DOHH2 (cell line): ENCODE measurements around the gene FOXB2.

Experiments
- H3F3A ChIP-seq: fragments of 200-600 bp; sonication (generic), shearing (Covaris generic); 2 replicates; pipeline ENCODE4 v1.6.0; 2016; ENCODE audit warnings: antibody characterized with exemption, mild to moderate bottlenecking; ENCODE audit not compliant: control insufficient read depth, insufficient read depth
- H3K27ac ChIP-seq: fragments of 200-600 bp; sonication (generic); 2 replicates; pipeline ENCODE4 v1.5.1; 2014; ENCODE audit warnings: low read depth, mild to moderate bottlenecking, low read length, moderate library complexity
- H3K27me3 ChIP-seq: fragments of 200-600 bp; sonication (generic); 2 replicates; pipeline ENCODE4 v1.6.1; 2014; ENCODE audit warnings: mild to moderate bottlenecking, low read length, mixed read lengths; ENCODE audit not compliant: control insufficient read depth
- H3K36me3 ChIP-seq: fragments of 200-600 bp; sonication (generic); 2 replicates; pipeline ENCODE4 v1.6.1; 2014; ENCODE audit warnings: mild to moderate bottlenecking, low read length, moderate library complexity, mixed read lengths; ENCODE audit not compliant: control insufficient read depth
- H3K4me1 ChIP-seq: fragments of 200-600 bp; sonication (generic); 2 replicates; pipeline ENCODE4 v1.6.1; 2014; ENCODE audit warnings: mild to moderate bottlenecking, low read length, mixed read lengths; ENCODE audit not compliant: control insufficient read depth
- H3K4me2 ChIP-seq: fragments of 200-600 bp; sonication (generic); 2 replicates; pipeline ENCODE4 v1.6.0; 2014; ENCODE audit warnings: mild to moderate bottlenecking, low read length, moderate library complexity
- H3K4me3 ChIP-seq: fragments of 200-600 bp; sonication (generic); 2 replicates; pipeline ENCODE4 v1.5.1; 2014; ENCODE audit warnings: mild to moderate bottlenecking, low read length, mixed read lengths
- H3K79me2 ChIP-seq: fragments of 200-600 bp; sonication (generic); 2 replicates; pipeline ENCODE4 v1.6.1; 2014; ENCODE audit warnings: mild to moderate bottlenecking, low read length, mixed read lengths; ENCODE audit not compliant: control insufficient read depth
- H3K9me2 ChIP-seq: fragments of 200-600 bp; sonication (generic); replicated peaks from 2 replicates; pipeline ENCODE4 v1.6.1; 2014; ENCODE audit warnings: mild to moderate bottlenecking, low read length, mixed read lengths; ENCODE audit not compliant: control insufficient read depth
- H3K9me3 ChIP-seq: fragments of 200-600 bp; sonication (generic); 2 replicates; pipeline ENCODE4 v1.6.1; 2014; ENCODE audit warnings: antibody characterized with exemption, low read length, mixed read lengths; ENCODE audit not compliant: control insufficient read depth, insufficient read depth
- H4K20me1 ChIP-seq: fragments of 200-600 bp; sonication (generic); 2 replicates; pipeline ENCODE4 v1.6.0; 2014; ENCODE audit warnings: low read depth, mild to moderate bottlenecking, antibody characterized with exemption, low read length, moderate library complexity; ENCODE audit not compliant: control insufficient read depth, insufficient read depth
- EZH2phosphoT487 ChIP-seq: fragments of 200-600 bp; sonication (generic); IDR thresholded peaks from 2 replicates; pipeline ENCODE4 v1.6.1; 2017; ENCODE audit warnings: borderline replicate concordance, mild to moderate bottlenecking, antibody characterized with exemption, low read length, moderate library complexity, mixed read lengths
- TF ChIP-seq, protein P1 (sequence below): fragments of 200-600 bp; sonication (generic); IDR thresholded peaks from one replicate; pipeline ENCODE4 v1.5.1; 2014; ENCODE audit warnings: antibody characterized with exemption, mild to moderate bottlenecking, low read depth, low read length; ENCODE audit not compliant: poor library complexity, severe bottlenecking

FOXB2 gene

DNA sequence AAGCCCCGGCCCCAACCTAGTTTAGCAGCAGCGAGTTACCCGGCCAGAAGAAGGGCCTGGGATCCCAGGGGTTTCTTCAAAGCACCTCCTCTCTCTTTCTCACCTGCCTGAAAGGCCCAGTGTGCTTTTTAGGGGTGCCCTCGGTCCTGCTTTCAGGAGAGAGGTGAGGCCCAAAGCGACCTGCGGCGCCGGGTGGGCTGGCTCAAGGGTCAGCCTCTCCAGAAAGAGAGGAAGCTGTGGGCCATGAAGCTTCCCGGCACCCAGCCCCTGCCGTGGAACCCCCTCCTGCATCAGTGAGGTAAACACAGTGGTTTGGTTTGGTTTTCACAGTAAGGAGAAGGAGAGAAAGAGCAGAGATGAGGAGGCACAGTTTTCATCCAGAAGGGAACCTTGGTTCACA, 4.3 kb downstream of the FOXB2 start:
- Histone ChIP-seq H3K4me3 (no peak overlapping the region), H3K27me3 (no peaks in the 10 kb centered on the region), H3F3A (no peaks in the 10 kb centered on the region), H3K4me2 (no peak overlapping the region), H3K9me2 (no peaks in the 10 kb centered on the region), H3K79me2 (no peaks in the 10 kb centered on the region), H3K27ac (no peak overlapping the region), H3K9me3 (peaks cover 4% of the 10 kb centered on the region; the same call in 1 of the 2 replicates), H3K36me3 (no peaks in the 10 kb centered on the region), H3K4me1 (no peaks in the 10 kb centered on the region), H4K20me1 (no peaks in the 10 kb centered on the region)
- TF ChIP-seq, protein P1, sequence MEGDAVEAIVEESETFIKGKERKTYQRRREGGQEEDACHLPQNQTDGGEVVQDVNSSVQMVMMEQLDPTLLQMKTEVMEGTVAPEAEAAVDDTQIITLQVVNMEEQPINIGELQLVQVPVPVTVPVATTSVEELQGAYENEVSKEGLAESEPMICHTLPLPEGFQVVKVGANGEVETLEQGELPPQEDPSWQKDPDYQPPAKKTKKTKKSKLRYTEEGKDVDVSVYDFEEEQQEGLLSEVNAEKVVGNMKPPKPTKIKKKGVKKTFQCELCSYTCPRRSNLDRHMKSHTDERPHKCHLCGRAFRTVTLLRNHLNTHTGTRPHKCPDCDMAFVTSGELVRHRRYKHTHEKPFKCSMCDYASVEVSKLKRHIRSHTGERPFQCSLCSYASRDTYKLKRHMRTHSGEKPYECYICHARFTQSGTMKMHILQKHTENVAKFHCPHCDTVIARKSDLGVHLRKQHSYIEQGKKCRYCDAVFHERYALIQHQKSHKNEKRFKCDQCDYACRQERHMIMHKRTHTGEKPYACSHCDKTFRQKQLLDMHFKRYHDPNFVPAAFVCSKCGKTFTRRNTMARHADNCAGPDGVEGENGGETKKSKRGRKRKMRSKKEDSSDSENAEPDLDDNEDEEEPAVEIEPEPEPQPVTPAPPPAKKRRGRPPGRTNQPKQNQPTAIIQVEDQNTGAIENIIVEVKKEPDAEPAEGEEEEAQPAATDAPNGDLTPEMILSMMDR = no peak
- TF ChIP-seq EZH2phosphoT487 = no peak

DNA sequence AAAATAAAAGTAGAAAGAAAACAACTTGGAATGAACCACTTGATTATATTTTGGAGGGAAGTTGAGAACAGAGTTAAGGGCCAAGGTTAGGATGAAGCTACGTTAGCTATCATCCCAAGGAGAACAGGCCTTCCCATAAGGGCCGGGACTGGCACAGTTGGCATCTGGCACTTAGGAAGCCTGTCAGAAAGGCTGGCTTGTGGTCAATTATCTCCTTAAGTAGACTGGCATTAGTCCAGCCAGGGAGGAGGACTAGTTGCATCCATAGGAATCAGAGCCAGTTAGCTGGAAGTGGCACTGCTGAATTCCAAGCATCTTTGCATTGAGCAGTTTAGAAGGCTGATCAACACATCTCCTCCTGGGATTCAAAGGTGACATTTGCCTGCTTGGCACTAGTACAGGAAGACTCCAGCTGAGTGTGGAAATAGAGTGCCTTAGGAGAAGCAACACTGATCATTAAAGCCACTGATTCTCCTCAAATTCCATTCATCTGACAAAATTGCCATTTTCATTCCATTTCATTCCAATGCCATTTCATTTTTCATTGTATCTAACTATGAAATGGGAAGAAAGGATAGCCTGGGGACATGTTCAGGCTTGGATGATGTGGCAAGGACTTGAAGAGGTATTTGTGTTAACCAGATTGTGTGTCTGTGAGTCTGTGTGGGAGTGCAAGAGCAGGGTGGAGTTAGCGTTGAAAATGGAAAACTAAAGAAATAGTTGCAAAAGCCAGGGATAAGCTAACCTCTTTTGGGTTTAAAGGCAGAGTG, 5.5 kb downstream of the FOXB2 start:
- TF ChIP-seq, protein P1 = no peak
- TF ChIP-seq EZH2phosphoT487 = no peak
- H3K27me3 ChIP-seq = no peaks in the 10 kb centered on the region

DNA sequence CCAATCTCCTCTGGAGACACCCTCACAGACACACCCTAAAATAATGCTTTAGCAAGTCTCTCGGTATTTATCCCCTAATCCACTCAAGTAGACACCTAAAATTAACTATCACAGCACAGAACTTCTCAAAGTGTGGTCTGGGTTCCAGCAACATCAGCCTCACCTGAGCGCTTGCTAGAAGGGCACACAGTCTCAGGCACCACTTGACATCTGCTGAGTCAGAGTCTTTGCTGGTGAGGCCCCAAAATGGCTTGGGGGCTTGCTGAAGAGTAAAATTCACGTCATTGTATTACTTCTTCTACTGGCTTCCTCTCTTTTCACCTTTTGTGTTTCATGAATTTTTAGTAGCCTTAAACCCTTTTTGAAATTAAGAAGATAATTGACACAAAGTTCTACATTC, 9.0 kb downstream of the FOXB2 start:
- Histone ChIP-seq H3K27ac (no peak overlapping the region), H3K9me2 (no peaks in the 10 kb centered on the region), H3K4me2 (no peak overlapping the region), H3K4me1 (no peaks in the 10 kb centered on the region), H3K36me3 (no peaks in the 10 kb centered on the region), H3F3A (no peaks in the 10 kb centered on the region), H3K4me3 (no peak overlapping the region), H3K79me2 (no peaks in the 10 kb centered on the region), H4K20me1 (no peaks in the 10 kb centered on the region), H3K27me3 (no peaks in the 10 kb centered on the region), H3K9me3 (no peaks in the 10 kb centered on the region)
- TF ChIP-seq, protein P1 = no peak
- no peak for TF ChIP-seq EZH2phosphoT487

More for the DNA sequence above, 5.5 kb downstream of the FOXB2 start:
- Histone ChIP-seq H3K4me3 (no peak overlapping the region), H3K4me2 (no peak overlapping the region), H3K27ac (no peak overlapping the region), H3K36me3 (no peaks in the 10 kb centered on the region), H3K9me3 (no peaks in the 10 kb centered on the region), H3K4me1 (no peaks in the 10 kb centered on the region), H3F3A (no peaks in the 10 kb centered on the region), H3K9me2 (no peaks in the 10 kb centered on the region), H3K79me2 (no peaks in the 10 kb centered on the region), H4K20me1 (no peaks in the 10 kb centered on the region)
